ENCODE data around the gene PRKCB.

- TF ChIP-seq, protein P1, sequence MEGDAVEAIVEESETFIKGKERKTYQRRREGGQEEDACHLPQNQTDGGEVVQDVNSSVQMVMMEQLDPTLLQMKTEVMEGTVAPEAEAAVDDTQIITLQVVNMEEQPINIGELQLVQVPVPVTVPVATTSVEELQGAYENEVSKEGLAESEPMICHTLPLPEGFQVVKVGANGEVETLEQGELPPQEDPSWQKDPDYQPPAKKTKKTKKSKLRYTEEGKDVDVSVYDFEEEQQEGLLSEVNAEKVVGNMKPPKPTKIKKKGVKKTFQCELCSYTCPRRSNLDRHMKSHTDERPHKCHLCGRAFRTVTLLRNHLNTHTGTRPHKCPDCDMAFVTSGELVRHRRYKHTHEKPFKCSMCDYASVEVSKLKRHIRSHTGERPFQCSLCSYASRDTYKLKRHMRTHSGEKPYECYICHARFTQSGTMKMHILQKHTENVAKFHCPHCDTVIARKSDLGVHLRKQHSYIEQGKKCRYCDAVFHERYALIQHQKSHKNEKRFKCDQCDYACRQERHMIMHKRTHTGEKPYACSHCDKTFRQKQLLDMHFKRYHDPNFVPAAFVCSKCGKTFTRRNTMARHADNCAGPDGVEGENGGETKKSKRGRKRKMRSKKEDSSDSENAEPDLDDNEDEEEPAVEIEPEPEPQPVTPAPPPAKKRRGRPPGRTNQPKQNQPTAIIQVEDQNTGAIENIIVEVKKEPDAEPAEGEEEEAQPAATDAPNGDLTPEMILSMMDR (IDR thresholded peaks at IDR 0.05; ENCODE audit: low read depth, low read length) = no peak
- TF ChIP-seq, protein P2, sequence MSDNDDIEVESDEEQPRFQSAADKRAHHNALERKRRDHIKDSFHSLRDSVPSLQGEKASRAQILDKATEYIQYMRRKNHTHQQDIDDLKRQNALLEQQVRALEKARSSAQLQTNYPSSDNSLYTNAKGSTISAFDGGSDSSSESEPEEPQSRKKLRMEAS (IDR thresholded peaks at IDR 0.05; ENCODE audit: low read depth, low read length) = no peak
- no peak for TF ChIP-seq POLR2A (IDR thresholded peaks at IDR 0.05; ENCODE audit: extremely low read depth, insufficient read length)
These were observed 300.1 kb downstream of the PRKCB start for GRCh38 chr16:24135624-24136565.

Data from NB4 (cell line).